HG03457 (cell line): ENCODE measurements around the gene ZBTB7C.

ENCODE experiments used
- ATAC-seq: cut with Tn5 transposase; IDR thresholded peaks from one replicate; pipeline ENCODE4 v1.9.1; 2021; ENCODE audit warnings: moderate number of reproducible peaks; ENCODE audit not compliant: unreplicated experiment

ZBTB7C gene

DNA sequence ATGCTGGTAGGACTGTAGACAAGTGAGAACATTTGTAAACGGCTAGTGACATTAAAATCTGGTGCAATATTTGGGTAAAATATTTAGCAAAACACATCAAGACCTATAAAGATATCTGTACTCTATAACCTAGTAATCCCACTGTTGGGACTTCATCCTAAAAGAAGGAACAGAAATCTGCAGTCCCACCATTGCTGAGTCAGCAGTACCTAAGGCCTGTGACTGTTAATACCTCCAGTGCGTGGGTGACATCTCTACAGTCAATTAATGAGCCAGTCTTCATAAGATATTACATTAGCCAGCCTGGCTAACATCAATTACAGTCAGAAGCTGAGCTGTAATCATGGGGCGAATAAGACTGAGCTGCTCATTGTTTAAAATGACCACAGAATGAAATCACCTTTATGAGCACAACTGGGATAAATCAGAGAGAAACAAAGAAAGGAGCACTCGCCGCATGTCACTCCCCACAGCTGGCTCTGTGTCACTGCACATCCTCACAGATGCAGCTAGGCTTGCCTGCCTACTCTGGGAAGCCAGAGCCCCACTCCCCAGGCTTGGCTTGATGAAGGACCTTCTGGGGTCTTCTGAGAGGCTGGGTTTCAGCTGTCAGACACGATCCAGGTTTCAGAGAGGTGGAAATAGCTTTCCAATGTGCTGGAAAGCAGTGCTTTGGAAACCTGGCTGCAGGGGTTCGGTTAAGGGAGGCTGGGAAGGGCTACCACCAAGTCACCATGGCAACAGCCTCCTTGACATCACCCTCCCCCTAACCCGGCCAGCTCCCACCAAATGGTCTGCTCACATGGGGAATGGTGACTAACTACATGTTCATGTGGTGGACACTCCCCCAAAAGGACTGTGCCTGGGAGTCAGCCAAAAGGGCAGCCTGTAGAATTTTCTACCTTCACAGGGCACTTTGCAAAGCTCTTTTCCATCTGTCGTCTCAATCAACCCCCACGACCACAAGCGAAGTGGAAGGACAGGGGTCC lies 145.0 kb downstream of the ZBTB7C start:
- ATAC-seq, result no peak

GRCh38 chr18:48263192-48263853 lies 145.9 kb downstream of the ZBTB7C start:
- ATAC-seq, result no peak

GRCh38 chr18:48260237-48260636 lies 148.9 kb downstream of the ZBTB7C start:
- no peak for ATAC-seq

DNA sequence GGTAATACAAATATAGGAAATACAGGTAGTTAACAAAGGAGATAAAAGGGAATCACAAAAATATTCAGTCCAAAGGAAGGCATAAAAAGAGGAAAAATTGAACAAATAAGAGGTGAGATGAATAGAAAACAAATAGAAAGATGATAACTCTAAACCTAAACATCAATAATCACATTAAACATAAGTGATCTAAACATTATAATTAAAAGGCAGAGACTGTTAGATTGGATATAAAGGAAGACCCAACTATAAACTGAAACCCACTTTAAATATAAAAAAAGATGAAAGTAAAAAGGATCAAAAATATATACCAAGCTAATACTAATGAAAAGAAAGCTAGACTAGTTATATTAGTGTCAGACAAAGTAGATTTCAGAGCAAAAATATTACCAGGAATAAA lies 152.3 kb downstream of the ZBTB7C start:
- no peak for ATAC-seq

DNA sequence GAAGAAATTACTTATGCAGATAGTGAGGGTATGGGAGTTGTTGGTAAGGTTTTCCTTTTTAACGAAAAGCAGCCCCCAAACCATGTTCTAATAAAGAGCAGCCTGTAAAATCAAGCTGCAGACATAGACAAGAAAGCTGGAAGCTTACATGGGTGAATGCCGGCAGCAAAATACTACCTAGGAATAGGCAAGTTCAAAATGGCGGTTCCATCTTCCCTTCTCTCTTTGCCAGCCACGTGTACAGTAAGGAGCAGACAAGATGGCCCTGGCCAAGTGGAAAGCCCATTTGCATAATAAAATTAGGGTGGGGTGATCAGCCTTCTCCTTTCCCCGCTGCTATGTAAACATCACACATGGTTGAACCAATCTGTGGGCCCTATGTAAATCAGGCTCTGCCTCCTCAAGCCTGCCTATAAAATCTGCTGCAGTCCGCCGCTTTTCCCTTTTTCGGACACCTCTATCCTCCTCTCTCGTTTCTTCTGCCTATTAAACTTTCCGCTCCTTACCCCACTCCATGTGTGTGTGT lies 155.0 kb downstream of the ZBTB7C start:
- ATAC-seq, result no peak

DNA sequence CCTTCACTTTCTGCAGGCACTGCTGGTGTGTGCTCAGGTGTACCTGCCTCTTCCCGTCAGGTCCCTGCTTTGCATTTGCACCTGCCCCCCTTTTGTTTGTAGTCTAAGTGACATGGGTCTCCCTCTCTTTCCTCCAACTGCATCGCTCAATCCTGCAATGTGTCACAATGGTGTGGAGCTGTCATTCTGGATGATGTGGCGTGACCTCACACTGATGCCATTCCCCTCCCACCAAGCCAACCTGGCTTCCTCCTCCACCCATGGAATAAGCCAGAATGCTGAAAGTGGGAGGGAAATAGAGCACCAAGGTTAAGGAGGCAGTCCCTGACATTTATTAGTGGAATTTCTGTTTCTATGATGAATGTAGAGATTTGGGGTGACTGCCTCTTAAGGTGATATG lies 156.7 kb downstream of the ZBTB7C start:
- no peak for ATAC-seq

- no peak for ATAC-seq
Measured at GRCh38 chr18:48250918-48251317, 158.3 kb downstream of the ZBTB7C start.

- ATAC-seq, result no peak
Measured at GRCh38 chr18:48250362-48250907, 158.7 kb downstream of the ZBTB7C start.

GRCh38 chr18:48249854-48250253 lies 159.3 kb downstream of the ZBTB7C start:
- ATAC-seq, result no peak

GRCh38 chr18:48244530-48244929 lies 164.7 kb downstream of the ZBTB7C start:
- ATAC-seq, result no peak

GRCh38 chr18:48238636-48239035 lies 170.5 kb downstream of the ZBTB7C start:
- ATAC-seq, result no peak

- ATAC-seq, result no peak
Measured at GRCh38 chr18:48238206-48238605, 171.0 kb downstream of the ZBTB7C start.

GRCh38 chr18:48236822-48237221 lies 172.4 kb downstream of the ZBTB7C start:
- ATAC-seq, result no peak

GRCh38 chr18:48230467-48231113 lies 178.6 kb downstream of the ZBTB7C start:
- no peak for ATAC-seq

DNA sequence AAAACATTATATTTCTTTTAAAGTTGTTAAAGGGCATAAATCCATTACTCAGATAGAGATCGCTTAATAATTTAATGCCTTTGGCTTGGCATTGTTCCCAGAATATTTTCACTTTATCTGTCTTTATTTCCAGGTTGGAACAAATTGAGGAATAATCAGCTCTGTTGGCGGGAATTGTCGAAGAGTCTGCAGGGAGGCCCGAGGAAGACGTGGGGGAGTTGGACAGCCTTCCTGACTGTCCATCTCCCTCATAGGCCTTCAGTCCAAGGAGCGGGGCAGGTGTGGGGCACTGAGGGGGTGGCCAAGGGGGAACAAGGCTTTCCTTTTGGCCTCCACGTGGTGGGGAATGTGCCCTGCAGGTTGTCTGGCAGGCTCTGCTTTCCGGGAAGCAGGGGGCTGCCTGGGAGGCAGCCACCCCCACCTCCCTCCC lies 179.6 kb downstream of the ZBTB7C start:
- ATAC-seq, result no peak

DNA sequence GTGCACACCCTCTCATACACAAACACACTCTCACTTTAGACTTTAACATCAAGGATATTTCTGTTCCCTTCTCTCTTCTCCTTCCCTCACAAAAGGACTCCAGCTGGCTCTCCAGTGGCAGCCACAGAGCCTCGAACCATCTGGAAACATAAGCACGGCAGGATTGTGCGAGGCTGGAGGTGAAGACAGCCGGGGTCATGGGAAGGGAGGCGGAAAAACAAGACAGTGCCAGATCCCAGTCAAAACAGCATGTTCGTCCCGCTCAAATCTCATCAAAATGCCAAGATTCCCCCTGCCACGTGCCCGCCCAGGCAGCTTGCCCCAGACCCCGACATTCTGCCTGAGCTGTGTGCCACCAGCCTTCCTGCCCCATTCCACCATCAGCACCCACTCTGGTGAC lies 180.3 kb downstream of the ZBTB7C start:
- no peak for ATAC-seq

- no peak for ATAC-seq
Measured at GRCh38 chr18:48228301-48228715, 180.9 kb downstream of the ZBTB7C start.

GRCh38 chr18:48227206-48227605 lies 182.0 kb downstream of the ZBTB7C start:
- ATAC-seq, result no peak

DNA sequence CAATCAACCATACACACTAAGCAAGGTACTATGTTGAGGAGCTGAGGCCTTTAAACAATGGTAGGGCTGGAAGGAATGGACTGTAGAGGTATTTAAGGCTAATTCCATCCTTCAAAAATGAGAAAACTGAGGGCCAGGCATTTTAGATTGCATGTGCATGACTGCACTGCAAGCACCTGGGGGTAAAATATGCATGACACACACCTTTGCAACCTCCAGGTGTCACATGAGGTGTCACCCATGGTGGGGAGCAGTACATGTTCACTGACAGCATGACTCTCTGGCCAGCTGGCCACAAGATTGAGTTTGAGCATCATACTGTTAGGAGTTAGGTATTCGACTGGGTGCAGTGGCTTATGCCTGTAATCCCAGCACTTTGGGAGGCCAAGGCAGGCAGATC lies 182.8 kb downstream of the ZBTB7C start:
- no peak for ATAC-seq

DNA sequence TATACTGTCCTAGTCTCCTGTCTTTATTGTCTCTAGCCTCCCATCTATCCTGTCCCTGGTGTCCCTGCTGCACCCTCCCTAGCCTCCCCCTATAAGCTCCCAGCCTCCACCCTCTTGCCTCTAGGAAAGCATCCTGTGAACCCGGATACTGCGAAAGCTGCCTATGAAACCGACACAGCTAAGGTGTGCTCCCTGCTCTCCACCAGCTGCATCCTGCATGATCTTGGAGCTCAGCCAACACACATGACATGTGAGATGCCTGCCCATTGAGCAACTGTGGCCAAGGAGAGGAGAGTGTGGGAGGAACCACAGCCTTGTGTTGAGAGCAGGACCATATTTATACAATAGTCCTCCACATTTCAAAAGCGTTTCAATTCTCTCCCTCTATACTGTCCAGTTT lies 187.1 kb downstream of the ZBTB7C start:
- ATAC-seq, result no peak
